Lower lobe of right lung (tissue), 2 donors: ENCODE data around the gene R3HDM2. TPM values are rescaled to one million over a fixed set of nuclear protein-coding genes. Genes with fewer than 3 reads are reported as not detected.

Experiments
- ATAC-seq, 2 donors: fragments of 200-7000 bp; cut with Tn5 transposase; one replicate each; pipeline ENCODE4 v1.9.1; 2020 to 2022; ENCODE audit warnings: mild to moderate bottlenecking in 2 of 2, moderate library complexity in 2 of 2
- DNase-seq: peaks from one replicate; pipeline ENCODE4 v3.0.0-alpha.2; 2020
- H3K27ac ChIP-seq: fragments of 200-600 bp; one replicate; pipeline ENCODE4 v1.8.0; 2022
- H3K27me3 ChIP-seq: fragments of 200-600 bp; one replicate; pipeline ENCODE4 v1.8.0; 2022; ENCODE audit warnings: low read depth
- H3K36me3 ChIP-seq: fragments of 200-600 bp; one replicate; pipeline ENCODE4 v1.8.0; 2022; ENCODE audit warnings: mild to moderate bottlenecking
- H3K4me1 ChIP-seq: fragments of 200-600 bp; one replicate; pipeline ENCODE4 v1.8.0; 2022
- H3K4me3 ChIP-seq: fragments of 200-600 bp; one replicate; pipeline ENCODE4 v1.8.0; 2022; ENCODE audit warnings: mild to moderate bottlenecking
- H3K9me3 ChIP-seq: fragments of 200-600 bp; one replicate; pipeline ENCODE4 v1.8.0; 2022
- CTCF ChIP-seq: fragments of 200-600 bp; IDR thresholded peaks from one replicate; pipeline ENCODE4 v1.8.0; 2022; ENCODE audit warnings: antibody characterized with exemption, mild to moderate bottlenecking
- intact Hi-C: fragments of 100-400 bp; cut with DNase I; formaldehyde crosslinking; loops from one replicate; pipeline ENCODE4 v1.11.0; 2022
- total RNA-seq: library from RNA; stranded (reverse); fragmentation: NEBNext Ultra II Directional; extraction: Animal tissue kit (Norgen Biotek cat#: 25700); gene quantifications from one replicate; pipeline ENCODE4 v1.2.1, GENCODE V29; 2021
- donor health status: DM: no; HTN: yes; CAD: no; lungs with severe emphysema.

The R3HDM2 gene
- total RNA-seq, 1 donor from 2014 or later = 79.3 TPM

GRCh38 chr12:57258977-57259970 lies 171.6 kb downstream of the R3HDM2 start:
- H3K27ac ChIP-seq = no peak overlapping the region
- H3K36me3 ChIP-seq = peaks cover 73% of the 10 kb centered on the region
- DNase-seq = no peak
- H3K4me1 ChIP-seq = no peaks in the 10 kb centered on the region
- H3K27me3 ChIP-seq = no peaks in the 10 kb centered on the region
- H3K9me3 ChIP-seq = no peaks in the 10 kb centered on the region
- intact Hi-C loops = no loop called here
- no peak for TF ChIP-seq CTCF
- ATAC-seq = no peak
- H3K4me3 ChIP-seq = no peak overlapping the region

- no peak for TF ChIP-seq CTCF
- DNase-seq (no peak), ATAC-seq (no peak)
- Histone ChIP-seq H3K36me3 (peaks cover 67% of the 10 kb centered on the region), H3K4me3 (no peak overlapping the region), H3K27me3 (no peaks in the 10 kb centered on the region), H3K4me1 (no peaks in the 10 kb centered on the region), H3K9me3 (no peaks in the 10 kb centered on the region), H3K27ac (no peak overlapping the region)
- intact Hi-C loops = no loop called here
These were observed 174.9 kb downstream of the R3HDM2 start for GRCh38 chr12:57255916-57256315.

DNA sequence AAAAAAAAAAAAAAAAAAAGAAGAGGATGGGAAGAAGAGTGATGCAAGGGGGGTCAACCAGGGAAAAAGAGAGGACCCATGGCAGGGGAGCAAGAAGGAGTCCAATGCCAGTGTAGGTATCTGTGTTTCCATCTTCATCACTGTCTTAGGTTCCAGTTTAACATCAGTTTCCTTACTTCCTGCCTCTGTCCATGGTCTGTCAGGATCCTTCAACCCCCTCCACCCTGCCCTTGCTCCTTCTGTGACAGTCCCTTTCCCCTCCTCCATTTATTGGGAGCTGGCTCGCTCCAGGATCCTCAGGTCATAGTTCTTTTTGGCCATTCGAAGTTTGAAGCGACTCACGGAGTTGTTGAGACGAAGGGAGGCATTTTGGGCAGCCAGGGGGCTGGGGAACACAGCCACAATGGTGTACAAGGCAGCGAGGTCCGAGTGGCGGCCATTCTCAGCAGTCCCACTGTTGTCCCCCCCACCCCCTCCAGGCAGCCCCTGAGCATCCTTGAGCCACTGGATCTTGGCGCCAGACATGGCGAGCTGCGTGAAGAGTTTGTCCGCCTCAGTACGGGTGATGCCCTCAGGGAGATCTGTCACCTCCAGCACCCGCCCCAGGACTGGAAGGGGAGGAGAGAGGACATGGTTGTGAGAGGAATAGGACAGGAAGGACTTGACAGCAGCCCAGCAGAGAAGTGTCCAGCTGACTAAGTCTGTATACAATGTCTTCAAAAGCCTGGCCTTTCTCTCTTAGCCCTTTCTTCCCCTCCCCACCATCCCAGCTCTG lies 176.2 kb downstream of the R3HDM2 start:
- Histone ChIP-seq H3K4me1 (no peaks in the 10 kb centered on the region), H3K36me3 (peaks cover 54% of the 10 kb centered on the region), H3K27ac (no peak overlapping the region), H3K4me3 (no peak overlapping the region), H3K9me3 (no peaks in the 10 kb centered on the region), H3K27me3 (no peaks in the 10 kb centered on the region)
- intact Hi-C loops = no loop called here
- ATAC-seq (no peak), DNase-seq (no peak)
- TF ChIP-seq CTCF = no peak

- DNase-seq (no peak), ATAC-seq (no peak)
These were observed 179.9 kb downstream of the R3HDM2 start, which contains the start of gene STAC3 for GRCh38 chr12:57250956-57251355. STAC3 (minus strand) TSS chr12:57251187; CDS start chr12:57249636, 1,551 bp downstream.

More at GRCh38 chr12:57250956-57251355, 179.9 kb downstream of the R3HDM2 start, which contains the start of gene STAC3:
- H3K9me3 ChIP-seq = no peaks in the 10 kb centered on the region
- H3K27ac ChIP-seq = no peak within 1 kb of the TSS
- intact Hi-C loops = no loop called here
- no peak for TF ChIP-seq CTCF
- no peak within 1 kb of the TSS for H3K4me3 ChIP-seq
- no peaks in the 10 kb centered on the region for H3K27me3 ChIP-seq
- H3K36me3 ChIP-seq = peaks cover 17% of the 10 kb centered on the region
- no peaks in the 10 kb centered on the region for H3K4me1 ChIP-seq
